ENCODE data around the gene MMD2.

DNA sequence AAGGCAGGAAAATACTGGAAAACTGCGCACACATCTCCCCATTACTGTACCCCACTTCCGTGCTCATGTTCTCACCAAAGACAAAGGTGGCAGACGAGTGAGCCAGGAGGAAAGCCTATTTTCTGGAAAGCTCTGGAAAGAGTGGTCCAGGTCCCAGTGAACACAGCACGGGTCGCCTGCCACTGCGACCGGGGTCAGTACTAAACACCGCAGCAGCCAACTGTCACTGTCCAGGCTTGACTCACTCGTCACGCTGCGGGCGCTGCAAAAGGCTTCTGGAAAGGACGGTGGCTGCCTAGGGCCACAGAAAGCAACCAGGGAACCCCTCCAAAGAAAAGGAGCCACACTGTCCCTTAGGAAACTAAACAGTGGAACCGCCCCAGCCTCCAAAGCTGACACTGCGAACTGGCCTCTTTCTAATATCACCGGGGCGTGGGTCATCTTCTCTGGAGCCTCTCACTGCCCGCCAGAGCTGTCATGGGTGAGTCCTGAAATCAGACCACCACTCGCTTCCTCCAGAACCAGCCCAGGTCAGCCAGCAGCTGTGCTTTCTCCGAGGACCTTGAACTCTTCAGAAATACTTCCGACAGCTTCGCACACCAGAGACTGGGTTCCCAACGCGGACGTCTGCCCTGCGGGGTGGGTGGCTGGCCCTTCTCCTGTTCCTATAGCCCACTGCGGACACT lies 79.4 kb downstream of the MMD2 start:
- TF ChIP-seq, protein P1, sequence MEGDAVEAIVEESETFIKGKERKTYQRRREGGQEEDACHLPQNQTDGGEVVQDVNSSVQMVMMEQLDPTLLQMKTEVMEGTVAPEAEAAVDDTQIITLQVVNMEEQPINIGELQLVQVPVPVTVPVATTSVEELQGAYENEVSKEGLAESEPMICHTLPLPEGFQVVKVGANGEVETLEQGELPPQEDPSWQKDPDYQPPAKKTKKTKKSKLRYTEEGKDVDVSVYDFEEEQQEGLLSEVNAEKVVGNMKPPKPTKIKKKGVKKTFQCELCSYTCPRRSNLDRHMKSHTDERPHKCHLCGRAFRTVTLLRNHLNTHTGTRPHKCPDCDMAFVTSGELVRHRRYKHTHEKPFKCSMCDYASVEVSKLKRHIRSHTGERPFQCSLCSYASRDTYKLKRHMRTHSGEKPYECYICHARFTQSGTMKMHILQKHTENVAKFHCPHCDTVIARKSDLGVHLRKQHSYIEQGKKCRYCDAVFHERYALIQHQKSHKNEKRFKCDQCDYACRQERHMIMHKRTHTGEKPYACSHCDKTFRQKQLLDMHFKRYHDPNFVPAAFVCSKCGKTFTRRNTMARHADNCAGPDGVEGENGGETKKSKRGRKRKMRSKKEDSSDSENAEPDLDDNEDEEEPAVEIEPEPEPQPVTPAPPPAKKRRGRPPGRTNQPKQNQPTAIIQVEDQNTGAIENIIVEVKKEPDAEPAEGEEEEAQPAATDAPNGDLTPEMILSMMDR (IDR thresholded peaks at IDR 0.05): no peak
- TF ChIP-seq EZH2 (IDR thresholded peaks at IDR 0.05; ENCODE audit: borderline replicate concordance, insufficient read depth, low read depth, low read length, poor library complexity, severe bottlenecking): no peak

Measured in B cell (primary cell).